GM10248 (cell line): Measurements from ENCODE around the gene USP49.

ENCODE experiments used
- CTCF ChIA-PET: fragments of 300-600 bp; sonication (Branson Sonifier 250); formaldehyde crosslinking; extraction: SDS; loops from one replicate; lab custom pipeline; 2021; ENCODE audit warnings: antibody characterized with exemption; lab: Yijun Ruan, JAX
- POLR2A ChIA-PET: fragments of 350-650 bp; sonication (Branson Sonifier 250); formaldehyde crosslinking; extraction: SDS; loops from one replicate; lab custom pipeline; 2020; ENCODE audit warnings: antibody characterized with exemption; lab: Yijun Ruan, JAX
- DNase-seq: peaks from one replicate; pipeline ENCODE4 v3.0.0; 2012; ENCODE audit errors: extremely low spot score
- TF ChIP-seq, protein P1 (sequence below): IDR thresholded peaks from 2 replicates; pipeline ENCODE4 v1.5.1; 2012; ENCODE audit warnings: mild to moderate bottlenecking, low read depth; ENCODE audit errors: extremely low read depth, missing control alignments, control extremely low read depth

Gene USP49

DNA sequence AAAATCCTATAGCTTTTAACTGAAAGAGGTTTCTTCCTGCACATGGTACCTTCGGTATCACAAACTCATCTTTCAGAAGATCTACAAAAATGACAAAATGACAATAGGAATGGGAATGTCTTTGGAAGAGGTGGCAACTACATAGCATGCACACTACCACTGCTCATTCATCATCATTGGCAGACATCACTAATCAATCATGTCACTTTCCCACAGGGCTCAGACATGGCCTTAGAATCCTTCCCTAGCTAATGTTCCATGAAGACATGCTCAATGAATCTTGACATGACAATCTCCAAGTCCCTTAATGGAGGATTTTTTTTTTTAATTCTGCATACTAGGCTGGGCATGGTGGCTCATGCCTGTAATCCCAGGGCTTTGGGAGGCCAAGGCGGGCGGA lies 144.8 kb downstream of the USP49 start:
- POLR2A ChIA-PET = no interaction called here
- CTCF ChIA-PET = interaction anchor here (1.4 to 3.0 kb wide), 4 partner anchors 10 to 294 kb away, joined by 4 to 11 read pairs (median 4); no protein-coding TSS in a partner anchor
- no peak for DNase-seq
- TF ChIP-seq, protein P1, sequence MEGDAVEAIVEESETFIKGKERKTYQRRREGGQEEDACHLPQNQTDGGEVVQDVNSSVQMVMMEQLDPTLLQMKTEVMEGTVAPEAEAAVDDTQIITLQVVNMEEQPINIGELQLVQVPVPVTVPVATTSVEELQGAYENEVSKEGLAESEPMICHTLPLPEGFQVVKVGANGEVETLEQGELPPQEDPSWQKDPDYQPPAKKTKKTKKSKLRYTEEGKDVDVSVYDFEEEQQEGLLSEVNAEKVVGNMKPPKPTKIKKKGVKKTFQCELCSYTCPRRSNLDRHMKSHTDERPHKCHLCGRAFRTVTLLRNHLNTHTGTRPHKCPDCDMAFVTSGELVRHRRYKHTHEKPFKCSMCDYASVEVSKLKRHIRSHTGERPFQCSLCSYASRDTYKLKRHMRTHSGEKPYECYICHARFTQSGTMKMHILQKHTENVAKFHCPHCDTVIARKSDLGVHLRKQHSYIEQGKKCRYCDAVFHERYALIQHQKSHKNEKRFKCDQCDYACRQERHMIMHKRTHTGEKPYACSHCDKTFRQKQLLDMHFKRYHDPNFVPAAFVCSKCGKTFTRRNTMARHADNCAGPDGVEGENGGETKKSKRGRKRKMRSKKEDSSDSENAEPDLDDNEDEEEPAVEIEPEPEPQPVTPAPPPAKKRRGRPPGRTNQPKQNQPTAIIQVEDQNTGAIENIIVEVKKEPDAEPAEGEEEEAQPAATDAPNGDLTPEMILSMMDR = no peak

DNA sequence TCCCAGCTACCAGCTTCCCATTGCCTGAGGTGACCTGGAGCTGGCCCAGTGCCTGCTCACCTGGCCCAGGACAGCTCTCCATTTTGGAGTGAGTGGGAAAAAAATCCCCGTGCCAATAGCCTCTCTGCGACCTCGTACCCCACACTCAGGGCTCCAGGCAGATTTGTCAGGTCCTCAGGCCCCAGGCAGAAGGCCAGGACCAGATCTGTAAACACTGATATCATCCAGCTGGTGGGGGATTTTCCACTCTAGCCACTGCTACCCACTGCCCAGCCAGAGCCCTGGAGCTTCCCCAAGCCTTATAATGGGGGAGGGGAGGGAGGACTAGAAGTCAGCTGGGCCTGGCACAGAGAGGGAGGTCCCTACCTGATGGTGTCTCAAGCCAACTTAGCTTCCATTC lies 146.6 kb downstream of the USP49 start:
- CTCF ChIA-PET = interaction anchor here (0.8 to 3.0 kb wide), 5 partner anchors 8 to 38 kb away, joined by 3 to 11 read pairs (median 4); no protein-coding TSS in a partner anchor
- no peak for DNase-seq
- POLR2A ChIA-PET = interaction anchor here (0.6 kb wide), 1 partner anchor 26 kb away, joined by 3 read pairs; no protein-coding TSS in a partner anchor
- TF ChIP-seq, protein P1 = no peak

DNA sequence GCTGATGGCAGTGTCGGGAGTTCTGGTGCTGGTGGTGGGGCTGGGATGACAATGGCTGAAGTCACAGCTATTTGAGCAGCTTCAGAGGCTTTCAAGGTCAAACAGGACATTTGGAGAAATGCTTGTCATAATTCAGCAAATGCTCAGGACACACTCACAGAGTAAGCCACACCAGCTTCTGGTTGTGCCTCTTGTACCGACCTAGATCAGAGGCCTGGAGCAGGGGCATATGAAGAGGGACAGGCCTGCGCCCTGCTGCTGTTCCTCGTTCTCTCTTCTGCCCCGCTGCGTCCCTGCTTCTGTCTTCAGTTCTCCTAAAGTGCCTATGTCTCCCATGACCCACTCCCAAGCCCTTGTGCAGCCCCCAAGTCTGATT lies 147.1 kb downstream of the USP49 start:
- ChIA-PET CTCF (interaction anchor here (0.8 to 3.0 kb wide), 4 partner anchors 8 to 38 kb away, joined by 3 to 11 read pairs (median 4); no protein-coding TSS in a partner anchor), POLR2A (interaction anchor here (0.6 kb wide), 1 partner anchor 25 kb away, joined by 3 read pairs; no protein-coding TSS in a partner anchor)
- TF ChIP-seq, protein P1 = no peak

GRCh38 chr6:41747256-41748101 lies 147.7 kb downstream of the USP49 start, which contains the start of gene PGC:
PGC (minus strand) TSS chr6:41747397; CDS start chr6:41747334, 63 bp downstream.
- no peak for DNase-seq
- ChIA-PET POLR2A (no interaction called here), CTCF (interaction anchor here (0.8 to 1.5 kb wide), 4 partner anchors 15 to 39 kb away, joined by 3 to 4 read pairs (median 3); no protein-coding TSS in a partner anchor)
- TF ChIP-seq, protein P1 = no peak

More for the DNA sequence above, 147.1 kb downstream of the USP49 start:
- DNase-seq = no peak

- DNase-seq = no peak
- ChIA-PET POLR2A (interaction anchor here (0.6 kb wide), 1 partner anchor 98 kb away, joined by 3 read pairs; no protein-coding TSS in a partner anchor), CTCF (interaction anchor here (1.0 to 1.7 kb wide), 4 partner anchors 10 to 41 kb away, joined by 3 to 6 read pairs (median 4); partner anchors contain the start of gene TOMM6)
- TF ChIP-seq, protein P1 = no peak
Measured at GRCh38 chr6:41746107-41746506, 149.1 kb downstream of the USP49 start.

DNA sequence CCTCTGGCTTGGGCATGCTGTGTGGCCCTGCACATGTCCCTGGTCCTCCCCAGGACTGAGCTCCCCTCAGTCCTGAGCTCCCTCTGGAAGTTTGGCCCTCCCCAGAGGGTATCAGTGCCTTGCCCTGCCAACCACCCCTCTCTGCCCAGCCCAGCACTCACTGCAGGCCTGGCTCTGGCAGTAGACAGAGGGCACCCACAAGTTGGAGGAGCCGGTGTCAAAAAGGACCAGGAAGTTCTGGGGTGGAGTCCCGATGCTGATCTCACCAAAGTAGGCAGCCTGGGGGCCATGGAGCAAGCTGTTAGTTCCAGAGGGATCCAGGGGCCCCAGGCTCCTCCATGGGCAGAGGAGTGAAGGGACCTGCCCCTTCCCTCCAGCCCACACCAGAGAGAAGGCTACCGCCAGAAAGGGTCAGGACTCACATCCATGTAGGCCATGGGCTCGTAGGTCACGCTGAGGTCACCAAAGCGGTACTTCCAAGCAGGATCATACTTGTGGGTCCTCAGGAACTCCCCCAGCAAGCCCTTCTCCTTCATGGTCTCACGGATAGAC lies 150.9 kb downstream of the USP49 start:
- ChIA-PET CTCF (no interaction called here), POLR2A (no interaction called here)
- TF ChIP-seq, protein P1 = no peak
- no peak for DNase-seq
